GM19238 (cell line): Measurements from ENCODE around the gene PARM1.
"Not testable (repeated sequence)": the region's sequence is repeated elsewhere in the genome, so short reads cannot be mapped to it uniquely, and the experiment has no call there.

Source experiments
- DNase-seq: peaks from one replicate; pipeline ENCODE4 v3.0.0; 2011; ENCODE audit warnings: low spot score; ENCODE audit not compliant: insufficient read length

The PARM1 gene

DNA sequence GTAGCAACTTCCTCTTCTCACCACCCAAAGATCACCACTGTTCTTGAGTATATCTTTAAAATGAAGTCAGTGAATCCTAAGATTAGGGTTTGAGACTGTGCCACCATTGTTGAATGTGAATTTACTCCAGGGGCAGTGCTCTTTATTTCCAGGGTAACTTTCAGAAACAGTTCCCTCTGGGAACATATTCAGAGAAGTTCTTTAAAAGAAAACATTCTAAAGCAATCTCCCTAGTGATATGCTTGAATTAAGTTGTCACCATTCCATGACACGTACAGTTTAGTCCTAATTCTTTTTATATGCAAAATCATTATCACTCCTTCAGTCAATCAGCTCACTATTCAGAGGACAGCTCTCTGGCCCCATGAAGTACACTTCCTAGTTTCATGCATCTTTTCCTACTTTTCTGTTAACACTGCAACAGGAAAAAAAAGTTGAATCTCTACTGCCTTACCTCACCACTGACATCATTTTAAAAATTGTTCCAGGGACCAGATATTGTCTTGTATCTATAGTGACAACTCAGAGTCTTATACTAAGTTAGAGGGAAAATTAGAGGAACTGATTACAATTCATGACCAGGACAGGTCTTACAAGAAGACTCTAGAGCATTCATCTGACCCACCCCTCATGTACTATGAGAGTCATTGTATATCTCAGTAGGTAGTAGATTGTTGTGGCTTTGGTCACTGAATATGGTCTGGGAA is 49.8 kb downstream of the PARM1 start:
- no peak for DNase-seq

DNA sequence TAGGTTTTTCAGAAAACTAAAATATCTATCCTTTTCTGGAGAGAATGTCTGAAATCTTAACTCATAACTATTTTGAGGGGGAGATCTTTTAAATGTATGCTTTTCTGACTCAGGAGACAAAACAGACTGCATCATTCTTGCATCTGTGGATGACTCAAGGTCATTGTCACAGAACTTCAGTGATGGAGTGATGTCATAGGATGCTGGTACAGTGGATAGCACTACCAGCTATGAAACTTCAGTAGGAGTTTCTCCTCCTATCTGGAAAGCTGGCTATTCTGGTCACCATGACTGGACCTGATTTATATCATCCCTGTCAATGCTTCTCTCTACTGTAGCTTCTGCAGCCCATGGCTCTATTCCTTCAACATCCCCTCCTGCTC is 50.3 kb downstream of the PARM1 start:
- no peak for DNase-seq

GRCh38 chr4:74990276-74990875 is 57.5 kb downstream of the PARM1 start:
- DNase-seq: no peak

- not testable (repeated sequence) for DNase-seq
These were observed 61.5 kb downstream of the PARM1 start for GRCh38 chr4:74994436-74994835.

GRCh38 chr4:74996996-74997395 is 64.1 kb downstream of the PARM1 start:
- no peak for DNase-seq

DNA sequence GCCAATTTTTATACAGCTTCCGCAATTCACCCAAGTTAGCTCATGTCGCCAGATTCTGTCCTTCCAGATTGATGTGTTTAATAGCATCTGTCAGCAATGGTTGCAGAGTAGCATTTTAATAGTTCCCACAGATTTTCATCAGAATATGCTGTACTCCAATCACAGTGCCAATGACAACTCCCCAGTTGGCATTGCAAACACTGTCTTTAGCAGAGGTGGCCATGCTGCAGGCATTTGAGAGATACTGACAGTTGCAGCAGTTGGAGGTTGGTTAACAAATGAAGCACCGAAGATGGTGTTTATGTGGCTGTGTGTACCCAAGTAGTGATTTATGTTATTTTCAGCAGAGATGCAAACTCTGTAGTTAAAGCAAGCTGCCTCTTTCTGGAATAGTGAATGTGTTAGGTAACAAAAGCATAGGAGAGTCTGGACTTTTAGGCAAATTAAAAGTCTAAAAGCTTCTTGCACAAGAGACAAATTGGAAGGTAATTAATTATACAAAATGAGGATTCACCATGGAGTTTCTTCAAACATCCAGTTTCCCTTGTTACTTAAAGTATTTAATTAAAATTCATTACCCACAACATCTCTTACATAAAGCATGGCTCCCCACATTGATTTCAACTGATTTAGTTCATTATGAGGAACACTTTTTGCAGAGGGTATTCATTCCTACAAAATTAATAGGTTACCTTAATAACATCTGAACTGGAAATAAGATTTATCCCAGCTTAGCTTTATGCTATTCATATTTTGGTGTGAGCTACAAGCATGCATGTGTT is 65.2 kb downstream of the PARM1 start:
- no peak for DNase-seq

DNA sequence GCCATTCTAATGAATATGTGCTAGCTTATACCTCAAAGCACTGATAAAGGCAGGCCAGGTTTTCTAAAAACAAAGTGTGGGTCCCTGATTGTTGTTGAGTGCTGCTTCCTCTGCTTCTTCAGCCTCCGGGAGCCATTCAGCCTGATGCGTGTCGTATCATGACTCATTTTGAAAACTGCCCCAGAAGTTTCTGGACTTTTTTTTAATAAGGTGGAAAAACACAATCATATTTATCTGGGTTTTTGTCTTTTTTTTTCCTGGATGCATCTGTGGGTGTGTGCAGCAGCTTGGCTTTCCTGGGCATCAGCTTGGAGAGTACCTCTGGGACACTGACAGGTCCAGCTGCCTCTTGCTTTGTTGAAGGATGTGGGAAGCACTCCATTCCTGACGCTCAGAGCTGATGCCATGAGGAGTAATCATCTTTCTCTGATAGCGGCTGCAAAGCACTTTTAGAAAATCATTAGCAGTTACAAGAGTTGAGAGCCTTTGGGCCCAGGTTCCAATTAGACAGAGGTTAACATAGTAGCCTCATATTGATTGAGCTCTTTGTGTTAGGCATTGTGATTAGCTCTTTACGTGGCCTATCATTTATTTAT is 66.9 kb downstream of the PARM1 start:
- DNase-seq: no peak

- DNase-seq: no peak
These were observed 69.0 kb downstream of the PARM1 start for GRCh38 chr4:75001871-75002270.

DNA sequence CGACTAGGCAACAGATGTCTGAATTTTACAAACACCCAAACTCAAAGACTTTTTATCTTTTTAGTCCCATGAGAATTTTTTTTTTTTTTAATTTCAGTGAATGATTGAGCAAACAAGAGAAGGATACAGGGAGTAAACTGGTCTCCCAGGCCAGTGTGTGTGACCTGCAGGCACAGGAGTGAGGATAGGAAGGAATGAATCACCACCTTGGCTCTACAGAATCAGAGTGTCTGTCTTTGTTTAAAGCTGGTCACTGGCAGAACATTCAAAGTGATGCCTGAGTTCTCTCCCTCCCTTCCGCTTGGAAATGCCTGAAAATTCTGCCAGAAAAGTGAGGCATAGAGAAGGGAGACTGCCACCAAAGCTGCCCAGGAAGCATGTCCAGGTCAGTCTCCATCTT is 69.5 kb downstream of the PARM1 start:
- no peak for DNase-seq

- no peak for DNase-seq
These were observed 71.1 kb downstream of the PARM1 start for GRCh38 chr4:75003979-75004378.

DNA sequence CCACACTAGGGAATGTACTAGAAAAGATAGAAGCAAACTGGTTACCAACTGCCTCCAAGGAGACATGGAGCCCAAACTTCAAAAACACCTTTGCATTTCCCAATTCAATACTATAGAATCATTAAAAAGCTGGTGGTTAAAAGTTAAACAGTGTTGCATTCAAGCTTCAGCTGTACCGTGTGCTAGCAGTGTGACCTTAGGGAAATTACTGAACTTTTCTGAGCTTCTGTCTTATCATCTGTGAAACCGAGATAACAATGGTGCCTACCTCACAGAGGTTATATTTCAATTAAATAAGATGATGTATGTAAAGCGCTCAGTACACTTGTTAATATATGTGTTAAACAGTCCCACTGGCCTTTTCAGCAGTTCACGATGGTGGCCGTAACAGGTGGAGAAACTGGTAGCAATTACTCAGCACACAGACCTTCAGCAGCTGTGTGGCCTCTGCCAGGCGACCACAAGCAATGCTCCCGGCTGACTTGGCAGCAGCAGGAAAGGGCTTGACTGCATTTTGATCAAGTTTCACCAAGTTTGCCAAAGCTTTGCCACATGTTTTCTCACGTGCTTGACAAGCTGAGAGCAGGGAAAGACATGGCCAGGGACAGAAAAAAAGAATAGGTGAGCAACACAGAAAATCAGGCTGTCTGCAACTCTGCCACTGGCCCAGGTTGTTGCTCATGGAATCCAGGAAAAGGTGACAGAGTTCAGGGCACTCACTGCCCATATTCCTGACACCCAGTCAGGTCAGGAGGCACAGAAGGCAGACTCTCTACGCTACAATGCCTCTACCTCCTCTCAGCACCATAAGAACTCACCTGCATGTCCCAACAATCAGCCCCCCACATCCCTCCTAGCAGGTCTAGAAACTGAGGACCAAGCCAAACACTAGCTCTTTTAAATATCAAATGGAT is 72.1 kb downstream of the PARM1 start:
- no peak for DNase-seq

DNA sequence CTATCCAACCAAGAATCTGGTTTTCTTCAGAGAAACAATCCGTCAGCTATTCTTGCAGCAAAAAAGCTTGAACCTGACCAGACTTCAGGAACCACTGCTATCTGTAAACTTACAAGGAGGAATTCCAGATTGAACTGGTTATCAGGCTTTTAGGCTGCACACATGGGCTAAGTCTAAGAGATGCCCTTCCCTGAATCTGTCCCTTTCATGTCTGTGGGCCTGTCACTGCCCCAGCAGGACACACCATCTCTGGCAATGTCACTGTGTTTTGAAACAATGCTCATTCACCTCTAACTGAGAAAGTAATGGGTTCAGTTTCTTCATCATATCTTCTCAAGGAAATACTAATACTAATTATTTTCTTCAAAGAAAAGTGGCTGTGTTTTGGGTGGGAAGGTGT is 72.8 kb downstream of the PARM1 start:
- no peak for DNase-seq

GRCh38 chr4:75007891-75008290 is 75.0 kb downstream of the PARM1 start:
- no peak for DNase-seq

DNA sequence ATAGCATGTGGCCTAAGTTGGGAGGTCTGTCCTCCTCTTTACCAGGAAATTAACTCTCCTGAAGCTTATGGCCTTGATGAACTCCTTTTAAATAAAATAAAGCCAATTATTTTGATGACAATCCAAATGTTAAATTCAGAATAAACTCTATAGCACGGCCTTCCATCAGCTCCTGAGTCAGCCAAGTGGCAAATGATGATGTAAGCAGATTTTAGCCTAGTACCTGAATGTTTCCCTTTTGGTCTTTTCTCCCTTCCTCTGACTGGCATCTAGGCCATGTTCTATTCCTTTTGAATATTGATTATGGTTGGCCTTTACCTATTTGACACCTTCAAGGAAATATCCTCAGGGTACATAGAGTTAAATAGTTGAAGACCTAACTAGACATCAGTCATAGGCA is 76.2 kb downstream of the PARM1 start:
- no peak for DNase-seq

DNA sequence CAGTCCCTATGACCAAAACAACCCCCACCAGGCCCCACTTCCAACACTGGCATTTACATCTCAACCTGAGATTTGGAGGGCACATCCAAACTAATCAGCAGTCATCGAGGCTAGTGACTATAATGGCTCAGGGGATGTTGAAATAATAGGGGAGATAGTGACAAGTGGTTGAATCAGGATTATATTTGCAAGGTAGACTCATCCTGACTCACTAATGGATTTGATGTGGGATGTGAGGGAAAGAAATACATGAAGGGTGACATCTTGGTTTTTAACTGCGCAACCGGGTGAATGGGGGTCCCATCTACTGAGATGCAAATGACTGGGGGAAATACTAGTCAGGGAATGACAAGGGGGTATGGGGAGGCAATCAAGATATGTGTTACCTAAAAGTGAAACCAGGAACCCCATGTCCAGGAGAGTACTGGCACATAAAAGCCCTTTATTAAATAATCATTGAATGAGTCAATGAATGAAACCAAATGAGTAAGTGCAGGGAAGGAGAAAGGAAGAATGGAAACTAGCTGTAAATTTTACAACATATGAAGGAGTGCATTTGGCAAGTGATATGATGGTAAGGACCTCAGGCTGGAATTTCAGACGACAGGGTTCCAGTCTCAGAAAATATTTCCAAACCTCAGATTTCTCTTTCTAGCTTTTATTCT is 78.3 kb downstream of the PARM1 start:
- DNase-seq: no peak

GRCh38 chr4:75015627-75016026 is 82.7 kb downstream of the PARM1 start:
- no peak for DNase-seq

- no peak for DNase-seq
These were observed 83.6 kb downstream of the PARM1 start for GRCh38 chr4:75016472-75016871.

DNA sequence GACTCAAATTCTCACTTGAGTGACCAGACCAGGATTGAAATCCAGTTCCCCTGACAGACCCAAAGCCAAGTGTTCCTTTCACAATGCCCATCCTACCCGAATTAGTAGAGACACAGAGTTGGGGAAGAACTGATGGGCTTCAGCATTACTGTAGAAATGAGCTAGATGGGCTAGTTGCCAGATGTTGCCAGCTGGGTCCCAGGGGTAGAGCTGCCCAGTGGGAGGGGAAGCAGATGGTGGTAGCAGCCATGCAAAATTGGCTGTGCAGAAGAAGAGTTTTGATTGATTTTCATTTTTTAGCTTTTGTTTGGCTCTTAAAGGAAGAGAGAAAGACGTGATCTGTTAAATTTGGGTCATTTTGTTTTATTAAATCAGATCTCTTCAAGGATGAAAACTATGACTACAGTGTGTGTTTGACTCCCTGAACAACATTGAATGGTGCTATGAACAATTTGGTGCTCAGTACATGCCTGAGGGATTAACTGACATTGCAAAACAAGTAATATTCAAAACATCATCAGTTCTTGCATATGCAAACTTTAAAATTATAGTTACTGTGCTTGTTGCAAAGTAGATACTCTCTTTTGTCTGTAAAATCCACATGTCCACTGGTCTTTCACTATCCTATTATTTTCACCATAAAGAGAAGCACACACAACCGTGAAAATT is 86.0 kb downstream of the PARM1 start:
- DNase-seq: no peak

DNA sequence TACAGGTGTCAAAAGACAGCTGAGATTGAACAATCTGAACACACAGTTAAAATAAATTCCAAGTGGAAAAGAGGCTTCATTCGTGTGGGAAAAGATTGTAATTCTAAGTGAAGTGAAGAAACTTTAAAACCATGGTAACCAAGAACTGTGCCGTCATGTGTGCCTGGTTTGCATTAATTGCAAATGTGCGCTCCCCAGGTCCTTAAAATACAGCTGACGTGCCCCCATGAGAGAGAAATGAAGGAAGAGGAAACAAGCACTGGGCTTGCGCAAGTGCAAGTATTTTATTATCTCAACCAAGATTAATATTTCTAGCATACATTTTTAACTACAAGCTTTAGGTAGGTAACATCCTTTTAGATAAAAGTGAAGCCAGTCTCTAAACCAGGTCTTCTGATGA is 92.5 kb downstream of the PARM1 start:
- no peak for DNase-seq

DNA sequence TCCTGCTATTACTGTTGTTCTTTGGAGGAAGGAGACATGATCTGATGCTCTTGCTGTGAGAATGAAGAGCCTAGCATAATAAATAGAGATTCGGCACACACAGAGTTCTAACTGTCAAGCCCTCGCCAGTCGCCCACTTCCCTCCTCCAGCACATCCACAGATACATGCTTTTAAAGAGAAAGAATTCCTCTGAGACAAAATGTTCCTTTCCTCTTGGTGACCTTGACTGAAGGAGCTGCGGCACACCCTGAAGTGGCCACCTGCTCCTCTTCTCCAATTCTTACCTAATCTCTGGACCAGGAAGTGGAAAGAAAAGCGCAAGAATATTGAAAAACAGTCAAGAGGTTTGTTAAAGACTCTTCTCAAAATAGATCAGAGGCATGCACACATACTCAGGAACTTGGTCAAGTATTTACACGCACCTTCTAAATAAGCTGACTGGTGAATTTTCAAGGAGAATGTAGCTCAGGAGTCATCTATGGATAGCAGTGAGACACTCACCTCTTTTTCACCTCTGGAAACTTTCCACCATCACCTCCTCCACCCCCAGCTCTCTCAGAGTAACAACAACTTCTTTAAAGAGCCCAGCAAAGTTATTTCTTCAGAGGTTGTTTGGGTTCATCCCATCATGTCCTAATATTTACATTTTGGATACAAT is 95.4 kb downstream of the PARM1 start:
- no peak for DNase-seq
